ENCODE results near the gene CHST11. TPM values are rescaled to one million over a fixed set of nuclear protein-coding genes. Genes with fewer than 3 reads are reported as not detected.

Gene CHST11
- total RNA-seq, 2 donors from 2014 or later = 7.8 to 11.9 TPM

GRCh38 chr12:104586351-104586919, 129.7 kb downstream of the CHST11 start:
- H3K27me3 ChIP-seq = no peaks in the 10 kb centered on the region
- DNase-seq (ENCODE audit: low spot score) = no peak

GRCh38 chr12:104588047-104588920, 131.5 kb downstream of the CHST11 start:
- Histone ChIP-seq H3K4me1 (no peaks in the 10 kb centered on the region), H3K4me3 (no peak overlapping the region), H3K36me3 (no peaks in the 10 kb centered on the region), H3K27me3 (no peaks in the 10 kb centered on the region), H3K27ac (no peak overlapping the region), H3K9me3 (no peaks in the 10 kb centered on the region)
- no peak for DNase-seq (ENCODE audit: low spot score)
- TF ChIP-seq CTCF (IDR thresholded peaks at IDR 0.05) = no peak

More at GRCh38 chr12:104586351-104586919, 129.7 kb downstream of the CHST11 start:
- Histone ChIP-seq H3K36me3 (no peaks in the 10 kb centered on the region), H3K27ac (no peak overlapping the region), H3K4me3 (no peak overlapping the region), H3K4me1 (no peaks in the 10 kb centered on the region), H3K9me3 (no peaks in the 10 kb centered on the region)
- TF ChIP-seq CTCF (IDR thresholded peaks at IDR 0.05) = no peak

GRCh38 chr12:104588921-104589590, 132.3 kb downstream of the CHST11 start:
- Histone ChIP-seq H3K27ac (no peak overlapping the region), H3K4me1 (no peaks in the 10 kb centered on the region), H3K27me3 (no peaks in the 10 kb centered on the region), H3K9me3 (no peaks in the 10 kb centered on the region), H3K36me3 (no peaks in the 10 kb centered on the region), H3K4me3 (no peak overlapping the region)
- DNase-seq (ENCODE audit: low spot score) = no peak
- no peak for TF ChIP-seq CTCF (IDR thresholded peaks at IDR 0.05)

GRCh38 chr12:104590022-104590421, 133.3 kb downstream of the CHST11 start:
- Histone ChIP-seq H3K27me3 (no peaks in the 10 kb centered on the region), H3K4me3 (no peak overlapping the region), H3K4me1 (no peaks in the 10 kb centered on the region), H3K36me3 (no peaks in the 10 kb centered on the region), H3K9me3 (no peaks in the 10 kb centered on the region), H3K27ac (no peak overlapping the region)
- DNase-seq (ENCODE audit: low spot score) = no peak
- no peak for TF ChIP-seq CTCF (IDR thresholded peaks at IDR 0.05)

GRCh38 chr12:104591257-104591885, 134.6 kb downstream of the CHST11 start:
- Histone ChIP-seq H3K36me3 (no peaks in the 10 kb centered on the region), H3K27ac (no peak overlapping the region), H3K4me3 (no peak overlapping the region), H3K9me3 (no peaks in the 10 kb centered on the region), H3K4me1 (peaks cover 0 to 10% of the 10 kb centered on the region in 2 donors), H3K27me3 (no peaks in the 10 kb centered on the region)
- TF ChIP-seq CTCF (IDR thresholded peaks at IDR 0.05) = no peak
- DNase-seq (ENCODE audit: low spot score) = no peak

Data from right atrium auricular region (tissue), 2 donors.